ENCODE data around the gene KRT85. TPM values are rescaled to one million over a fixed set of nuclear protein-coding genes. Genes with fewer than 3 reads are reported as not detected.
A peak's percentile ranks its signal among the peaks of the same experiment; 100 is the strongest.

The KRT85 gene
- total and polyA plus RNA-seq, 2 donors from 2014 or later: 0.58 TPM; not detected in 1

DNA sequence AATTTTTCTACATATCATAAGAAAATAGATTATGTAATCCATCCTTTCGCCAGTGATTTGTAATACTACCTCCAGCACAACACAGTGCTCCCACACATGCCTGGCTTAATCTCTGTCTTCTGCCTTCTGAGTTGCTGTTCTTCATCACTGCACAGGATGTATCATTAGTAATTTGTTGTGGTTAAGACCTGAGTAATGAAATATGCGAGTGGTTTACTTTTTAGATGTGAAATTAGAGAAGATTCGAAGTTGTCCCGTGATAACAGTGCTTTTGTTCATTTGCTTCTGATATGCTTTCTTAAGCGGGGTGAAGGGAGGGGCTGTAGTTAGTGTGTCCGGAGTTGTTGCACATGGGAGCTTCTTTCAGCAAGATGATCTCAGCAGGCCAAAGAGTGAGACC lies 18.1 kb downstream of the KRT85 start:
- H3K27ac ChIP-seq (ENCODE audit: low read depth in 2 of 2, low read length in 2 of 2): no peak overlapping the region
- TF ChIP-seq, protein P1, sequence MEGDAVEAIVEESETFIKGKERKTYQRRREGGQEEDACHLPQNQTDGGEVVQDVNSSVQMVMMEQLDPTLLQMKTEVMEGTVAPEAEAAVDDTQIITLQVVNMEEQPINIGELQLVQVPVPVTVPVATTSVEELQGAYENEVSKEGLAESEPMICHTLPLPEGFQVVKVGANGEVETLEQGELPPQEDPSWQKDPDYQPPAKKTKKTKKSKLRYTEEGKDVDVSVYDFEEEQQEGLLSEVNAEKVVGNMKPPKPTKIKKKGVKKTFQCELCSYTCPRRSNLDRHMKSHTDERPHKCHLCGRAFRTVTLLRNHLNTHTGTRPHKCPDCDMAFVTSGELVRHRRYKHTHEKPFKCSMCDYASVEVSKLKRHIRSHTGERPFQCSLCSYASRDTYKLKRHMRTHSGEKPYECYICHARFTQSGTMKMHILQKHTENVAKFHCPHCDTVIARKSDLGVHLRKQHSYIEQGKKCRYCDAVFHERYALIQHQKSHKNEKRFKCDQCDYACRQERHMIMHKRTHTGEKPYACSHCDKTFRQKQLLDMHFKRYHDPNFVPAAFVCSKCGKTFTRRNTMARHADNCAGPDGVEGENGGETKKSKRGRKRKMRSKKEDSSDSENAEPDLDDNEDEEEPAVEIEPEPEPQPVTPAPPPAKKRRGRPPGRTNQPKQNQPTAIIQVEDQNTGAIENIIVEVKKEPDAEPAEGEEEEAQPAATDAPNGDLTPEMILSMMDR (IDR thresholded peaks at IDR 0.05; ENCODE audit: borderline replicate concordance, extremely low read depth, insufficient read depth): no peak
- no peak for FAIRE-seq
- intact Hi-C loops (cut with DNase I): no loop called here
- no peak overlapping the region for H3K9ac ChIP-seq (ENCODE audit: low read length in 3 of 3)
- no peaks in the 10 kb centered on the region for H3K27me3 ChIP-seq (ENCODE audit: control insufficient read depth, insufficient read depth, low read length)
- peaks cover 0 to 6% (median 3%) of the 10 kb centered on the region in 3 donors for H3K4me1 ChIP-seq (ENCODE audit: control insufficient read depth in 2 of 3, insufficient read depth in 2 of 3, low read depth in 1 of 3, low read length in 3 of 3)
- no peaks in the 10 kb centered on the region for H3K36me3 ChIP-seq (ENCODE audit: control insufficient read depth in 2 of 3, insufficient read depth in 3 of 3, low read length in 3 of 3)
- H3K9me3 ChIP-seq (ENCODE audit: control insufficient read depth in 2 of 3, insufficient read depth in 1 of 3, low read length in 3 of 3): no peaks in the 10 kb centered on the region
- H3K4me3 ChIP-seq (ENCODE audit: low read length in 3 of 3): no peak overlapping the region
- DNase-seq: peak in 2 of 5 donors; percentile 14 to 38

- Histone ChIP-seq H3K9ac (ENCODE audit: low read length in 3 of 3) (no peak overlapping the region), H3K4me1 (ENCODE audit: control insufficient read depth in 2 of 3, insufficient read depth in 2 of 3, low read depth in 1 of 3, low read length in 3 of 3) (peaks cover 0 to 6% (median 3%) of the 10 kb centered on the region in 3 donors), H3K27ac (ENCODE audit: low read depth in 2 of 2, low read length in 2 of 2) (no peak overlapping the region), H3K27me3 (ENCODE audit: control insufficient read depth, insufficient read depth, low read length) (no peaks in the 10 kb centered on the region), H3K36me3 (ENCODE audit: control insufficient read depth in 2 of 3, insufficient read depth in 3 of 3, low read length in 3 of 3) (no peaks in the 10 kb centered on the region), H3K9me3 (ENCODE audit: control insufficient read depth in 2 of 3, insufficient read depth in 1 of 3, low read length in 3 of 3) (peaks cover 0 to 9% (median 0%) of the 10 kb centered on the region in 3 donors), H3K4me3 (ENCODE audit: low read length in 3 of 3) (no peak overlapping the region)
- TF ChIP-seq, protein P1 (IDR thresholded peaks at IDR 0.05; ENCODE audit: borderline replicate concordance, extremely low read depth, insufficient read depth): no peak
- DNase-seq (no peak), FAIRE-seq (no peak)
- intact Hi-C loops (cut with DNase I): no loop called here
Measured at GRCh38 chr12:52347551-52348510, 19.4 kb downstream of the KRT85 start.

GRCh38 chr12:52347016-52347415 lies 20.3 kb downstream of the KRT85 start:
- Histone ChIP-seq H3K27ac (ENCODE audit: low read depth in 2 of 2, low read length in 2 of 2) (no peak overlapping the region), H3K4me1 (ENCODE audit: control insufficient read depth in 2 of 3, insufficient read depth in 2 of 3, low read depth in 1 of 3, low read length in 3 of 3) (peaks cover 0 to 6% (median 3%) of the 10 kb centered on the region in 3 donors), H3K36me3 (ENCODE audit: control insufficient read depth in 2 of 3, insufficient read depth in 3 of 3, low read length in 3 of 3) (no peaks in the 10 kb centered on the region), H3K4me3 (ENCODE audit: low read length in 3 of 3) (no peak overlapping the region), H3K27me3 (ENCODE audit: control insufficient read depth, insufficient read depth, low read length) (no peaks in the 10 kb centered on the region), H3K9ac (ENCODE audit: low read length in 3 of 3) (no peak overlapping the region), H3K9me3 (ENCODE audit: control insufficient read depth in 2 of 3, insufficient read depth in 1 of 3, low read length in 3 of 3) (peaks cover 0 to 9% (median 0%) of the 10 kb centered on the region in 3 donors)
- DNase-seq: no peak
- FAIRE-seq: no peak
- TF ChIP-seq, protein P1 (IDR thresholded peaks at IDR 0.05; ENCODE audit: borderline replicate concordance, extremely low read depth, insufficient read depth): no peak
- intact Hi-C loops (cut with DNase I): no loop called here

Measured in kidney (tissue), 14 donors.